Hepatocyte (in vitro differentiated cells): ENCODE results near the gene TRPC4. TPM values are rescaled to one million over a fixed set of nuclear protein-coding genes. Genes with fewer than 3 reads are reported as not detected.

ENCODE experiments used
- DNase-seq: peaks from one replicate; pipeline ENCODE4 v3.0.0-alpha.2; 2016; ENCODE audit warnings: low spot score
- H2AFZ ChIP-seq: fragments of 200-600 bp; sonication (generic); 2 replicates; pipeline ENCODE4 v1.6.0; 2016; ENCODE audit warnings: antibody characterized with exemption, mild to moderate bottlenecking
- H3K27ac ChIP-seq: fragments of 200-600 bp; sonication (generic); 2 replicates; pipeline ENCODE4 v1.5.1; 2016; ENCODE audit warnings: mild to moderate bottlenecking
- H3K27me3 ChIP-seq: fragments of 200-600 bp; sonication (generic); 2 replicates; pipeline ENCODE4 v1.6.1; 2016
- H3K36me3 ChIP-seq: fragments of 200-600 bp; sonication (generic); replicated peaks from 2 replicates; pipeline ENCODE4 v1.5.1; 2016; ENCODE audit warnings: low read depth; ENCODE audit not compliant: insufficient read depth
- H3K4me1 ChIP-seq: fragments of 200-600 bp; sonication (generic); 2 replicates; pipeline ENCODE4 v1.5.1; 2016; ENCODE audit warnings: mild to moderate bottlenecking, moderate library complexity; ENCODE audit not compliant: insufficient read depth
- H3K4me2 ChIP-seq: fragments of 200-600 bp; sonication (generic); 2 replicates; pipeline ENCODE4 v1.6.0; 2016
- H3K4me3 ChIP-seq: fragments of 200-600 bp; sonication (generic); 2 replicates; pipeline ENCODE4 v1.5.1; 2016; ENCODE audit warnings: mild to moderate bottlenecking
- H3K79me2 ChIP-seq: fragments of 200-600 bp; sonication (generic); 2 replicates; pipeline ENCODE4 v1.6.0; 2017; ENCODE audit warnings: mild to moderate bottlenecking
- H3K9me2 ChIP-seq: fragments of 200-600 bp; sonication (generic); replicated peaks from 2 replicates; pipeline ENCODE4 v1.6.0; 2017; ENCODE audit warnings: mild to moderate bottlenecking; ENCODE audit not compliant: insufficient read depth
- H3K9me3 ChIP-seq: fragments of 200-600 bp; sonication (generic); 2 replicates; pipeline ENCODE4 v1.5.1; 2016; ENCODE audit warnings: low read depth, mild to moderate bottlenecking
- H4K20me1 ChIP-seq: fragments of 200-600 bp; sonication (generic); 2 replicates; pipeline ENCODE4 v1.6.0; 2016; ENCODE audit warnings: mild to moderate bottlenecking; ENCODE audit not compliant: insufficient read depth, poor library complexity, severe bottlenecking
- CTCF ChIP-seq: fragments of 200-600 bp; sonication (generic); IDR thresholded peaks from 2 replicates; pipeline ENCODE4 v1.5.1; 2016; ENCODE audit warnings: antibody characterized with exemption, mild to moderate bottlenecking; ENCODE audit not compliant: poor library complexity
- EZH2 ChIP-seq: fragments of 200-600 bp; sonication (generic); IDR thresholded peaks from 2 replicates; pipeline ENCODE4 v1.6.1; 2016; ENCODE audit warnings: antibody characterized with exemption, mild to moderate bottlenecking, borderline replicate concordance
- EZH2phosphoT487 ChIP-seq: fragments of 200-600 bp; sonication (generic); IDR thresholded peaks from one replicate; pipeline ENCODE4 v1.6.1; 2018; ENCODE audit warnings: antibody characterized with exemption, mild to moderate bottlenecking, low read depth, moderate library complexity; ENCODE audit not compliant: unreplicated experiment, severe bottlenecking
- WGBS: methylation state at CpG from one replicate; pipeline ENCODE4 v1.1.6; 2016; ENCODE audit warnings: low lambda C conversion rate; ENCODE audit errors: missing lambda C conversion rate; 5-methylcytosine and 5-hydroxymethylcytosine counted together
- polyA plus RNA-seq: library from polyadenylated mRNA; unstranded; fragments of >200 nt; fragmentation: Nextera tagmentation; extraction: Ambion mirVana; gene quantifications from 2 replicates; pipeline ENCODE4 v1.2.1, GENCODE V29; 2016
- total RNA-seq: library from RNA; depleted of rRNA; stranded (reverse); fragments of >200 nt; gene quantifications from 2 replicates; pipeline ENCODE4 v1.2.3, GENCODE V29; 2014

TRPC4 gene
- total and polyA plus RNA-seq, 2 experiments from 2014 or later, result 0.28 to 0.50 TPM

- Histone ChIP-seq H3K27ac (no peak overlapping the region), H3K4me2 (no peak overlapping the region), H4K20me1 (no peaks in the 10 kb centered on the region), H3K36me3 (no peaks in the 10 kb centered on the region), H3K27me3 (no peaks in the 10 kb centered on the region), H3K4me1 (no peaks in the 10 kb centered on the region), H3K9me2 (no peaks in the 10 kb centered on the region), H3K79me2 (no peaks in the 10 kb centered on the region), H2AFZ (no peak overlapping the region), H3K9me3 (no peaks in the 10 kb centered on the region), H3K4me3 (no peak overlapping the region)
- no peak for DNase-seq
- 89% methylated on average over 4 of the region's 4 CpGs for WGBS
- no peak for TF ChIP-seq CTCF
- no peak for TF ChIP-seq EZH2phosphoT487
- TF ChIP-seq EZH2, result no peak
Measured at GRCh38 chr13:37729876-37730275, 139.7 kb downstream of the TRPC4 start.

- 67% methylated on average over 8 of the region's 8 CpGs for WGBS
- Histone ChIP-seq H3K4me2 (no peak overlapping the region), H3K27me3 (no peaks in the 10 kb centered on the region), H3K36me3 (no peaks in the 10 kb centered on the region), H3K27ac (no peak overlapping the region), H2AFZ (no peak overlapping the region), H3K4me3 (no peak overlapping the region), H3K9me3 (no peaks in the 10 kb centered on the region), H3K4me1 (no peaks in the 10 kb centered on the region), H4K20me1 (no peaks in the 10 kb centered on the region), H3K9me2 (no peaks in the 10 kb centered on the region), H3K79me2 (no peaks in the 10 kb centered on the region)
- TF ChIP-seq EZH2, result no peak
- TF ChIP-seq EZH2phosphoT487, result no peak
- TF ChIP-seq CTCF, result no peak
- no peak for DNase-seq
Measured at GRCh38 chr13:37716420-37717195, 153.0 kb downstream of the TRPC4 start.

GRCh38 chr13:37715606-37716015, 154.0 kb downstream of the TRPC4 start:
- Histone ChIP-seq H3K9me3 (no peaks in the 10 kb centered on the region), H2AFZ (no peak overlapping the region), H3K4me1 (no peaks in the 10 kb centered on the region), H3K4me2 (no peak overlapping the region), H3K27ac (no peak overlapping the region), H3K27me3 (no peaks in the 10 kb centered on the region), H3K79me2 (no peaks in the 10 kb centered on the region), H4K20me1 (no peaks in the 10 kb centered on the region), H3K9me2 (no peaks in the 10 kb centered on the region), H3K4me3 (no peak overlapping the region), H3K36me3 (no peaks in the 10 kb centered on the region)
- TF ChIP-seq EZH2phosphoT487 (no peak), CTCF (no peak), EZH2 (no peak)
- no peak for DNase-seq
- WGBS, result 83% methylated on average over 6 of the region's 6 CpGs
